ENCODE results near the gene MTERF2. TPM values are rescaled to one million over a fixed set of nuclear protein-coding genes. Genes with fewer than 3 reads are reported as not detected.

The MTERF2 gene
- total and polyA plus RNA-seq, 11 donors = 14.9 to 46.1 (median 27.8) TPM

- ATAC-seq (no peak), DNase-seq (no peak)
- H3K9me3 ChIP-seq = no peaks in the 10 kb centered on the region
- TF ChIP-seq CTCF (IDR thresholded peaks at IDR 0.05) (no peak), POLR2A (IDR thresholded peaks at IDR 0.05) (no peak)
- no peak overlapping the region for H3K27ac ChIP-seq
- 92 to 95% (median 94%) methylated on average over 2 of the region's 2 CpGs for WGBS, 4 donors
- peaks cover 0 to 4% (median 0%) of the 10 kb centered on the region in 12 donors for H3K4me1 ChIP-seq
- intact Hi-C loops (cut with DNase I) = no loop called here
- H3K27me3 ChIP-seq = no peaks in the 10 kb centered on the region
- H3K4me3 ChIP-seq = no peak overlapping the region
- peaks cover 0 to 18% (median 0%) of the 10 kb centered on the region in 9 donors for H3K36me3 ChIP-seq
Measured at GRCh38 chr12:107019546-107019945, 32.6 kb upstream of the MTERF2 start.

GRCh38 chr12:107017042-107017441, 30.1 kb upstream of the MTERF2 start:
- Histone ChIP-seq H3K4me3 (no peak overlapping the region), H3K9me3 (no peaks in the 10 kb centered on the region), H3K27ac (no peak overlapping the region), H3K27me3 (no peaks in the 10 kb centered on the region), H3K4me1 (peaks cover 0 to 4% (median 0%) of the 10 kb centered on the region in 12 donors), H3K36me3 (peaks cover 0 to 18% (median 0%) of the 10 kb centered on the region in 9 donors)
- WGBS, 4 donors = 85 to 95% (median 90%) methylated on average over 4 of the region's 4 CpGs
- DNase-seq = no peak
- no peak for TF ChIP-seq POLR2A (IDR thresholded peaks at IDR 0.05)
- no peak for TF ChIP-seq CTCF (IDR thresholded peaks at IDR 0.05)
- ATAC-seq = no peak
- intact Hi-C loops (cut with DNase I) = no loop called here

- intact Hi-C loops (cut with DNase I) = no loop called here
- peaks cover 0 to 8% (median 0%) of the 10 kb centered on the region in 12 donors for H3K9me3 ChIP-seq
- H3K27me3 ChIP-seq = no peaks in the 10 kb centered on the region
- no peak overlapping the region for H3K4me3 ChIP-seq
- WGBS, 4 donors = 62 to 86% (median 81%) methylated on average over 3 of the region's 3 CpGs
- no peak for ATAC-seq
- H3K36me3 ChIP-seq = peaks cover 0 to 13% (median 0%) of the 10 kb centered on the region in 9 donors
- TF ChIP-seq POLR2A (IDR thresholded peaks at IDR 0.05) = no peak
- no peak for TF ChIP-seq CTCF (IDR thresholded peaks at IDR 0.05)
- H3K27ac ChIP-seq = no peak overlapping the region
- DNase-seq = no peak
- peaks cover 0 to 4% (median 0%) of the 10 kb centered on the region in 12 donors for H3K4me1 ChIP-seq
Measured at GRCh38 chr12:107014055-107014454, 27.1 kb upstream of the MTERF2 start.

GRCh38 chr12:107012736-107013425, 25.9 kb upstream of the MTERF2 start:
- Histone ChIP-seq H3K4me1 (peaks cover 0 to 4% (median 0%) of the 10 kb centered on the region in 12 donors), H3K9me3 (peaks cover 0 to 8% (median 0%) of the 10 kb centered on the region in 12 donors), H3K4me3 (no peak overlapping the region), H3K27ac (no peak overlapping the region), H3K36me3 (peaks cover 0 to 8% (median 0%) of the 10 kb centered on the region in 9 donors), H3K27me3 (no peaks in the 10 kb centered on the region)
- WGBS, 4 donors = 97 to 100% (median 99%) methylated on average over 1 of the region's 1 CpG
- ATAC-seq (no peak), DNase-seq (no peak)
- TF ChIP-seq POLR2A (IDR thresholded peaks at IDR 0.05) (no peak), CTCF (IDR thresholded peaks at IDR 0.05) (no peak)
- intact Hi-C loops (cut with DNase I) = no loop called here
